Calu3 (cell line): Measurements from ENCODE around the gene ADAM19. TPM values are rescaled to one million over a fixed set of nuclear protein-coding genes. Genes with fewer than 3 reads are reported as not detected.

Experiments
- BruUV-seq: library from RNA; stranded (reverse); fragments of 400-500 nt; replicated peaks from 2 replicates; lab custom pipeline; 2021; lab: Mats Ljungman, UMichigan
- CTCF ChIA-PET: fragments of 300-600 bp; sonication (Branson Sonifier 250); formaldehyde crosslinking; loops from one replicate; lab custom pipeline; 2022; ENCODE audit warnings: antibody characterized with exemption; lab: Charles Lee
- DNase-seq: peaks from one replicate; pipeline ENCODE4 v3.0.0; 2022
- H3K27ac Mint-ChIP-seq: one replicate; pipeline ENCODE4 v1.8.0; 2022; ENCODE audit warnings: mixed read lengths; ENCODE audit not compliant: unreplicated experiment
- H3K27me3 Mint-ChIP-seq: one replicate; pipeline ENCODE4 v1.8.0; 2022; ENCODE audit warnings: mixed read lengths; ENCODE audit not compliant: unreplicated experiment
- H3K36me3 Mint-ChIP-seq: one replicate; pipeline ENCODE4 v1.8.0; 2022; ENCODE audit warnings: mild to moderate bottlenecking, moderate library complexity, mixed read lengths; ENCODE audit not compliant: insufficient read depth, unreplicated experiment
- H3K4me1 Mint-ChIP-seq: one replicate; pipeline ENCODE4 v1.8.0; 2022; ENCODE audit warnings: mild to moderate bottlenecking, low read depth, mixed read lengths; ENCODE audit not compliant: unreplicated experiment
- H3K4me3 Mint-ChIP-seq: one replicate; pipeline ENCODE4 v1.8.0; 2022; ENCODE audit warnings: mild to moderate bottlenecking, low read depth, moderate library complexity, mixed read lengths; ENCODE audit not compliant: unreplicated experiment
- H3K9me3 Mint-ChIP-seq: one replicate; pipeline ENCODE4 v1.8.0; 2022; ENCODE audit warnings: low read depth, mixed read lengths; ENCODE audit not compliant: unreplicated experiment
- intact Hi-C: fragments of 100-400 bp; cut with micrococcal nuclease; formaldehyde crosslinking; loops from one replicate; pipeline ENCODE4 v1.10.0; 2022; ENCODE audit not compliant: unreplicated experiment
- total RNA-seq: library from RNA; stranded (reverse); gene quantifications from 2 replicates; pipeline ENCODE4 v1.2.3, GENCODE V29; 2022
- TF ChIP-seq, protein P1 (sequence below): fragments of 200-600 bp; IDR thresholded peaks from one replicate; pipeline ENCODE4 v1.8.0; 2022; ENCODE audit warnings: antibody characterized with exemption; ENCODE audit not compliant: unreplicated experiment

ADAM19 gene
- total RNA-seq, 1 experiment from 2014 or later: 16.2 TPM

DNA sequence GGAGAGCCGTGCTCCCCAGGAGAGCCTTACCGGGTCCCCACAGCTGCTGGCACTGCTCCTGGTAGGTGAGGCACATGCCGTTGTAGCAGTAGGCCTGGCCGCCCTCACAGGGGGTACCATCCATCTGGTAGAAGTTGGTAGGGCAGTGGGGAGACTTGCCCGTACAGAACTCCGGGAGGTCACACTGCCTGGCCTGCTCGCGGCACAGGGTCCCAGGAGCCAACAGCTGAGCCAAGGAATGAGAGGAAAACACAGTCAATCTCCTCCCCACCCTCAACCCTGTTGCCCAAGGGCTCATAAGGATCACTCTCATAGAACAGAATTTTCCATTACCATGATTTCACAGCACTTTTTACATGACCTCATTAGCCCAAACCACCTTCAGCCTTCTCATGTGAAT lies 78.7 kb downstream of the ADAM19 start:
- no peaks in the 10 kb centered on the region for H3K4me1 Mint-ChIP-seq
- no peak for DNase-seq
- intact Hi-C loops: no loop called here
- no peak overlapping the region for H3K27ac Mint-ChIP-seq
- BruUV-seq: no TSS peak
- H3K4me3 Mint-ChIP-seq: no peak overlapping the region
- H3K27me3 Mint-ChIP-seq: no peaks in the 10 kb centered on the region
- H3K36me3 Mint-ChIP-seq: peaks cover 5% of the 10 kb centered on the region
- CTCF ChIA-PET: interaction anchor here (0.5 kb wide), 1 partner anchor 34 kb away, joined by 3 read pairs; no protein-coding TSS in a partner anchor
- H3K9me3 Mint-ChIP-seq: peaks cover 3% of the 10 kb centered on the region
- TF ChIP-seq, protein P1, sequence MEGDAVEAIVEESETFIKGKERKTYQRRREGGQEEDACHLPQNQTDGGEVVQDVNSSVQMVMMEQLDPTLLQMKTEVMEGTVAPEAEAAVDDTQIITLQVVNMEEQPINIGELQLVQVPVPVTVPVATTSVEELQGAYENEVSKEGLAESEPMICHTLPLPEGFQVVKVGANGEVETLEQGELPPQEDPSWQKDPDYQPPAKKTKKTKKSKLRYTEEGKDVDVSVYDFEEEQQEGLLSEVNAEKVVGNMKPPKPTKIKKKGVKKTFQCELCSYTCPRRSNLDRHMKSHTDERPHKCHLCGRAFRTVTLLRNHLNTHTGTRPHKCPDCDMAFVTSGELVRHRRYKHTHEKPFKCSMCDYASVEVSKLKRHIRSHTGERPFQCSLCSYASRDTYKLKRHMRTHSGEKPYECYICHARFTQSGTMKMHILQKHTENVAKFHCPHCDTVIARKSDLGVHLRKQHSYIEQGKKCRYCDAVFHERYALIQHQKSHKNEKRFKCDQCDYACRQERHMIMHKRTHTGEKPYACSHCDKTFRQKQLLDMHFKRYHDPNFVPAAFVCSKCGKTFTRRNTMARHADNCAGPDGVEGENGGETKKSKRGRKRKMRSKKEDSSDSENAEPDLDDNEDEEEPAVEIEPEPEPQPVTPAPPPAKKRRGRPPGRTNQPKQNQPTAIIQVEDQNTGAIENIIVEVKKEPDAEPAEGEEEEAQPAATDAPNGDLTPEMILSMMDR: no peak

DNA sequence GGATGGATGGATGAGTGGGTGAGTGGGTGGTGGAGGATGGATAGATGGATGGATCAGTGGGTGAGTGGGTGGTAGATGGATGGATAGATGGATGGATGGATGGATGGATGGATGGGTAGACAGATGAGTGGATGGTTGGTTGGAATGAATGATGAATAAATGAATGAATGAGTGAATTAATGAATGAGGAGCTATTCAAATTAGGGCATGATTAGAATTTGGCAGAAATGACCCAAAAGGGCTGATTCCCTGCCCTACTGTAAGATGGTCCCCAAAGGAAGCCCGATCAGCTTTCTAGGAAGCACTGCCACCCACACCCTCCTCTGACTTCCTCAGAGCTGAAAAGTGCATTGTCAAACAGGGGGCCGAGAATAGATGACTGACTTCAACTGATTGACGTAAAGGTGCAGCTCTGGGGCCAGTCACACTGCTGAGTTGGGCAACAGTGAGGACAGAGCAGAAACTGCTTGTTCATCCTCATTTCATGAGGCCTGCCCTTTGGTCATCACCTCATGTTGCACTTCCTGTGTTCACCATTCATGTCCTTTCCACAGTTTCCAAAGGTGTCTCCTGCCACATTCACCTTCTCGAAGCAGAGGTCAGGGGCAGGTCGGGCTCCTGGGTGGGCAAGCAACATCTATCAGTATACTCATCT lies 81.3 kb downstream of the ADAM19 start:
- intact Hi-C loops: no loop called here
- no TSS peak for BruUV-seq
- Mint-ChIP-seq H3K27me3 (no peaks in the 10 kb centered on the region), H3K4me1 (no peaks in the 10 kb centered on the region), H3K9me3 (peaks cover 3% of the 10 kb centered on the region), H3K36me3 (no peaks in the 10 kb centered on the region), H3K4me3 (no peak overlapping the region), H3K27ac (no peak overlapping the region)
- no peak for DNase-seq
- TF ChIP-seq, protein P1: no peak
- CTCF ChIA-PET: no interaction called here

DNA sequence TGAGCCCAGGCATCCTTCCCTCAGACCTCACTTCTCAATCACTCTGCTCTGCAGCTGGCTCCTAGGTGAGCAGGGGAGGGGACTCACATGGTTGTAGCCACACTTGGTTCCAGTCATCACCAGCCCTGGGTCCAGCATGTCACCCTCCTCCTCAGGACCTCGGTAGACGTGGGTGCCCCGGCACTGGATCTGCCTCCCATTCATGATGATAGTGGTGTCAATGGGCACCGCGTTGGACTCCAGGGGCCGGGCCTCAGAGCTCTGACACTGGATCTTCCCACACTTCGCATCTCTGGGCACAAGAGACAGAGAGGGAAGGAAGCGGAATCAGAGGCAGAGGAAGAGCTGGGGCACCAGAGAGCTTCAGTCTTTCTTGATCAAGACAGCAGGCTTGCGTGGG lies 82.7 kb downstream of the ADAM19 start:
- H3K9me3 Mint-ChIP-seq: peaks cover 3% of the 10 kb centered on the region
- no peak overlapping the region for H3K27ac Mint-ChIP-seq
- CTCF ChIA-PET: no interaction called here
- no peaks in the 10 kb centered on the region for H3K4me1 Mint-ChIP-seq
- H3K27me3 Mint-ChIP-seq: no peaks in the 10 kb centered on the region
- H3K36me3 Mint-ChIP-seq: no peaks in the 10 kb centered on the region
- H3K4me3 Mint-ChIP-seq: no peak overlapping the region
- DNase-seq: no peak
- TF ChIP-seq, protein P1: no peak
- BruUV-seq: no TSS peak
- intact Hi-C loops: no loop called here

DNA sequence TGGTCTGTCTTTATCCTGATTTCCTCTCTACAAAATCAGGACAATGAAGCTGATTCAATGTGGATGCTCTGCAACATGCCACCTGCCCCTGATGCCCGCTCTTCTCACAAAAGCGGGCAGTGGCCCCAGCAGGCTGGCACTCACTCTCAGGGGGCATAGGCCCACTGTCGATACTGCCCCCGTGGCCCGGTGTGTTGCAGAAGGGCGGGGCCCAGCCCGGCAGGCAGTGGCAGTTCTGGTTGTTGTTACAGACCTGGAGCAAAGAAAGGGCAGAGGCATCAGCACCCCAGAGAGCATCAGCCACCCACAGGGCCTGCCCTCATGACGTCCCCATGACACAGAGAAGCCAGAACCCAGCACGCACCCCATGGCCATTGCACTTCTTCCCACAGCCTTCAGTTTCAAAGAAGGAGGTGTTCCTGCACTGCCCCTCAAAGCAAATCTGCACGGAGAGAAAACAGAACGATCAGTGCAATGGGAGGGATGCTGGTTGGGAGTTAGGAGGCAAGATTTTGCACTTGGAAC lies 84.0 kb downstream of the ADAM19 start:
- Mint-ChIP-seq H3K36me3 (no peaks in the 10 kb centered on the region), H3K4me3 (no peak overlapping the region), H3K27ac (no peak overlapping the region), H3K4me1 (no peaks in the 10 kb centered on the region), H3K27me3 (no peaks in the 10 kb centered on the region), H3K9me3 (peaks cover 3% of the 10 kb centered on the region)
- CTCF ChIA-PET: no interaction called here
- BruUV-seq: no TSS peak
- TF ChIP-seq, protein P1: no peak
- no peak for DNase-seq
- intact Hi-C loops: no loop called here
